Stomach (tissue), 9 donors: ENCODE measurements around the gene ACMSD. TPM values are rescaled to one million over a fixed set of nuclear protein-coding genes. Genes with fewer than 3 reads are reported as not detected.
"Not testable (repeated sequence)": the region's sequence is repeated elsewhere in the genome, so short reads cannot be mapped to it uniquely, and the experiment has no call there.

Source experiments
- DNase-seq, 2 donors: peaks; one replicate each; pipeline versions ENCODE4 v3.0.0 to v3.0.0-alpha.2; 2013 to 2019
- H3K27ac ChIP-seq, 5 donors: fragments of 200-600 bp in 4 of 5; sonication (generic) in 4 of 5; one replicate each; pipeline ENCODE4 v1.5.1; 2013 to 2019; ENCODE audit warnings: mild to moderate bottlenecking in 1 of 5, moderate library complexity in 1 of 5
- H3K27me3 ChIP-seq, 3 donors: fragments of 200-600 bp; sonication (generic); one replicate each; pipeline ENCODE4 v1.5.1; 2017 to 2019; ENCODE audit warnings: mixed run types in 1 of 3
- H3K36me3 ChIP-seq, 4 donors: fragments of 200-600 bp; sonication (generic); 1 replicate in 3 of 4; 2 replicates in 1 of 4; pipeline ENCODE4 v1.5.1; 2016 to 2019
- H3K4me1 ChIP-seq, 4 donors: fragments of 200-600 bp; sonication (generic); one replicate each; pipeline ENCODE4 v1.5.1; 2016 to 2019
- H3K4me3 ChIP-seq, 4 donors: fragments of 200-600 bp; sonication (generic) in 3 of 4; one replicate each; pipeline ENCODE4 v1.5.1; 2016 to 2019; ENCODE audit warnings: mild to moderate bottlenecking in 1 of 4
- H3K9me3 ChIP-seq, 4 donors: fragments of 200-600 bp; sonication (generic); one replicate each; pipeline ENCODE4 v1.5.1; 2016 to 2019
- CTCF ChIP-seq, 7 experiments: fragments of 450-650 bp in 4 of 7; fragments of 200-600 bp in 3 of 7; sonication (generic) in 3 of 7; IDR thresholded peaks; one replicate each; pipeline ENCODE4 v1.5.1; 2016 to 2019; ENCODE audit warnings: antibody characterized with exemption in 7 of 7, control low read depth in 2 of 7, mild to moderate bottlenecking in 1 of 7
- EP300 ChIP-seq: sonication (generic); formaldehyde crosslinking; IDR thresholded peaks from one replicate; pipeline ENCODE4 v1.6.1; 2017; ENCODE audit warnings: antibody characterized with exemption
- POLR2A ChIP-seq, 4 donors: fragments of 450-650 bp; IDR thresholded peaks; one replicate each; pipeline ENCODE4 v1.6.1; 2016; ENCODE audit warnings: antibody characterized with exemption in 4 of 4, control low read depth in 2 of 4, mild to moderate bottlenecking in 1 of 4, moderate library complexity in 1 of 4
- POLR2AphosphoS5 ChIP-seq, 3 donors: sonication (generic); formaldehyde crosslinking; IDR thresholded peaks; one replicate each; pipeline ENCODE4 v1.6.1; 2016; ENCODE audit warnings: antibody characterized with exemption in 3 of 3
- WGBS, 5 donors: extraction: QIAGEN DNeasy Blood & Tissue Kit in 3 of 5; methylation state at CpG; one replicate each; pipeline versions ENCODE4 v1.1.5 to v1.1.7; 2013 to 2018; 5-methylcytosine and 5-hydroxymethylcytosine counted together
- intact Hi-C: fragments of 100-400 bp; cut with DNase I; formaldehyde crosslinking; loops from one replicate; pipeline ENCODE4 v1.15.1; 2023; ENCODE audit warnings: low total_unique reads
- polyA plus RNA-seq, 3 donors: library from polyadenylated mRNA; stranded (reverse); fragments of 200-250 nt; gene quantifications; one replicate each; pipeline ENCODE4 v1.2.3, GENCODE V29; 2013
- total RNA-seq, 5 donors: library from RNA; depleted of rRNA; stranded (reverse); fragments of >200 nt; gene quantifications; one replicate each; pipeline versions ENCODE4 v1.1.0 to v1.2.3, GENCODE V29; 2014 to 2016
- donor health status: healthy with polysubstance abuse.
- donor health status: Bipolar disorder and iron deficiency.
- donor health status: healthy.

ACMSD gene
- total and polyA plus RNA-seq, 8 donors, result not detected

GRCh38 chr2:134843968-134844367 is 5.6 kb downstream of the ACMSD start:
- intact Hi-C loops, result no loop called here

GRCh38 chr2:134845028-134845427 is 6.6 kb downstream of the ACMSD start:
- Histone ChIP-seq H3K27ac (no peak overlapping the region), H3K36me3 (no peaks in the 10 kb centered on the region), H3K4me1 (no peaks in the 10 kb centered on the region), H3K4me3 (no peak overlapping the region), H3K27me3 (no peaks in the 10 kb centered on the region), H3K9me3 (peaks cover 0 to 7% (median 3%) of the 10 kb centered on the region in 4 donors)
- TF ChIP-seq POLR2AphosphoS5 (IDR thresholded peaks at IDR 0.05) (no peak), EP300 (no peak), POLR2A (IDR thresholded peaks at IDR 0.05) (no peak), CTCF (IDR thresholded peaks at IDR 0.05) (no peak)
- DNase-seq, result no peak
- 71 to 81% (median 73%) methylated on average over 2 of the region's 2 CpGs for WGBS, 5 donors
- intact Hi-C loops, result no loop called here

More at GRCh38 chr2:134843968-134844367, 5.6 kb downstream of the ACMSD start:
- Histone ChIP-seq H3K27me3 (no peaks in the 10 kb centered on the region), H3K9me3 (peaks cover 0 to 7% (median 3%) of the 10 kb centered on the region in 4 donors), H3K27ac (no peak overlapping the region), H3K36me3 (no peaks in the 10 kb centered on the region), H3K4me1 (no peaks in the 10 kb centered on the region), H3K4me3 (no peak overlapping the region)
- TF ChIP-seq CTCF (IDR thresholded peaks at IDR 0.05) (no peak), POLR2AphosphoS5 (IDR thresholded peaks at IDR 0.05) (no peak), POLR2A (IDR thresholded peaks at IDR 0.05) (no peak), EP300 (no peak)
- DNase-seq, result no peak
- WGBS, 5 donors, result 66 to 80% (median 75%) methylated on average over 4 of the region's 4 CpGs

GRCh38 chr2:134845719-134846118 is 7.3 kb downstream of the ACMSD start:
- TF ChIP-seq POLR2AphosphoS5 (IDR thresholded peaks at IDR 0.05), result no peak
- no peak for TF ChIP-seq CTCF (IDR thresholded peaks at IDR 0.05)
- TF ChIP-seq POLR2A (IDR thresholded peaks at IDR 0.05), result no peak
- TF ChIP-seq EP300, result no peak
- Histone ChIP-seq H3K27ac (no peak overlapping the region), H3K36me3 (no peaks in the 10 kb centered on the region), H3K4me1 (no peaks in the 10 kb centered on the region), H3K27me3 (no peaks in the 10 kb centered on the region), H3K9me3 (peaks cover 0 to 7% (median 3%) of the 10 kb centered on the region in 4 donors), H3K4me3 (no peak overlapping the region)
- 48 to 74% (median 64%) methylated on average over 2 of the region's 2 CpGs for WGBS, 5 donors
- intact Hi-C loops, result no loop called here
- no peak for DNase-seq

- Histone ChIP-seq H3K27ac (no peak overlapping the region), H3K27me3 (no peaks in the 10 kb centered on the region), H3K9me3 (peaks cover 0 to 7% (median 3%) of the 10 kb centered on the region in 4 donors), H3K4me3 (no peak overlapping the region), H3K4me1 (no peaks in the 10 kb centered on the region), H3K36me3 (no peaks in the 10 kb centered on the region)
- 90 to 100% (median 94%) methylated on average over 1 of the region's 1 CpG for WGBS, 5 donors
- DNase-seq, result no peak
- TF ChIP-seq POLR2AphosphoS5 (IDR thresholded peaks at IDR 0.05), result no peak
- TF ChIP-seq POLR2A (IDR thresholded peaks at IDR 0.05), result no peak
- TF ChIP-seq CTCF (IDR thresholded peaks at IDR 0.05), result no peak
- no peak for TF ChIP-seq EP300
- intact Hi-C loops, result no loop called here
These were observed 7.8 kb downstream of the ACMSD start for GRCh38 chr2:134846213-134846612.

- H3K9me3 ChIP-seq, intact Hi-C loops, H3K36me3 ChIP-seq, H3K4me1 ChIP-seq, H3K27ac ChIP-seq, DNase-seq, H3K4me3 ChIP-seq, H3K27me3 ChIP-seq: not testable (repeated sequence)
- 92 to 97% (median 94%) methylated on average over 5 of the region's 5 CpGs for WGBS, 5 donors
These were observed 9.2 kb downstream of the ACMSD start for GRCh38 chr2:134847582-134847981.
